Fibroblast of pulmonary artery (primary cell): Measurements from ENCODE around the gene NLRP9.
"Not testable (repeated sequence)": the region's sequence is repeated elsewhere in the genome, so short reads cannot be mapped to it uniquely, and the experiment has no call there.

Experiments
- DNase-seq: peaks from one replicate; pipeline ENCODE4 v3.0.0-alpha.2; 2010; ENCODE audit warnings: low read depth
- H3K4me3 ChIP-seq: replicated peaks from 2 replicates; pipeline ENCODE4 v1.5.1; 2011; ENCODE audit warnings: low read depth, mild to moderate bottlenecking, control low read depth, low read length, moderate library complexity
- TF ChIP-seq, protein P1 (sequence below): IDR thresholded peaks from 2 replicates; pipeline ENCODE4 v1.5.1; 2011; ENCODE audit warnings: mild to moderate bottlenecking, control low read depth, low read length, inconsistent platforms; ENCODE audit errors: missing control alignments

Gene NLRP9

DNA sequence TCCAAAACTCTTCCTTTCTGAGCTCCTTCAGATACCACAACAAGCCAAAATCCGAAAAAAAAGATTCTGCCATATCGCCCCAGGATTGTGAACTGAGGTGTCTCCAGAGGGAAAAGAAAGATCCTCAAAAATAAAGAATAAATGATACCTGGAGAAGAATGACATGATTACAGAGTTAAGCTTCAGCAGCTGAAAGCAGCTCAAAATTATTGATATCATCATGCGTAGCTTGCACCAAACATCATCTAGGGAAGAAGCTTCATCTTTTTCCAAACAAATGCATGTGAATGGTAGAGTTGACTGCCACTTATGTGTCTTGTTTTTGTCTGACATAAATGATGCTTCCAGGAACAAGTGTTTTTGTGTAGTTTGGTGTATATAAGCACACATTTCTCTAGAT is at the start of gene NLRP9:
NLRP9 (minus strand) TSS at position 101 of the 400 bp plus-strand sequence; CDS start at position 73, 28 bp downstream.
- no peak for DNase-seq
- H3K4me3 ChIP-seq, result no peak within 1 kb of the TSS
- TF ChIP-seq, protein P1, sequence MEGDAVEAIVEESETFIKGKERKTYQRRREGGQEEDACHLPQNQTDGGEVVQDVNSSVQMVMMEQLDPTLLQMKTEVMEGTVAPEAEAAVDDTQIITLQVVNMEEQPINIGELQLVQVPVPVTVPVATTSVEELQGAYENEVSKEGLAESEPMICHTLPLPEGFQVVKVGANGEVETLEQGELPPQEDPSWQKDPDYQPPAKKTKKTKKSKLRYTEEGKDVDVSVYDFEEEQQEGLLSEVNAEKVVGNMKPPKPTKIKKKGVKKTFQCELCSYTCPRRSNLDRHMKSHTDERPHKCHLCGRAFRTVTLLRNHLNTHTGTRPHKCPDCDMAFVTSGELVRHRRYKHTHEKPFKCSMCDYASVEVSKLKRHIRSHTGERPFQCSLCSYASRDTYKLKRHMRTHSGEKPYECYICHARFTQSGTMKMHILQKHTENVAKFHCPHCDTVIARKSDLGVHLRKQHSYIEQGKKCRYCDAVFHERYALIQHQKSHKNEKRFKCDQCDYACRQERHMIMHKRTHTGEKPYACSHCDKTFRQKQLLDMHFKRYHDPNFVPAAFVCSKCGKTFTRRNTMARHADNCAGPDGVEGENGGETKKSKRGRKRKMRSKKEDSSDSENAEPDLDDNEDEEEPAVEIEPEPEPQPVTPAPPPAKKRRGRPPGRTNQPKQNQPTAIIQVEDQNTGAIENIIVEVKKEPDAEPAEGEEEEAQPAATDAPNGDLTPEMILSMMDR, result no peak

DNA sequence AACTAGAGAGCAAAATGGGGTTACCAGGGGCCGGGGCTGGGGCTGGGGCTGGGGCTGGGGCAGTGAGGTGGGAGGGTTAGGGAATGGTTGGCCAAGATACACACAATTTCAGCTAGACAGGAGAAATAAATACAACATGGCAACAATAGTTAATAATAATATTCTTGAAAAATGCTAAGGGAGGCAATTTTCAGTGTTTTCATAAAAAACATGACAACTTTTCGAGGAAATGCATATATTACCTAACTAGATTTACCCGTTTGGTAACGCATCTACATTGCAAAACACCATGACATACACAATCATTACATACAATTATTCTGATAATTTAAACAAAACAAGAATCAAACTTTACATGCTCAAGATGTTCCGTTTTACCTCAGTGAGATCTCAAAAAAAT is 42.9 kb upstream of the NLRP9 start:
- no peak overlapping the region for H3K4me3 ChIP-seq
- no peak for DNase-seq
- TF ChIP-seq, protein P1, result no peak

DNA sequence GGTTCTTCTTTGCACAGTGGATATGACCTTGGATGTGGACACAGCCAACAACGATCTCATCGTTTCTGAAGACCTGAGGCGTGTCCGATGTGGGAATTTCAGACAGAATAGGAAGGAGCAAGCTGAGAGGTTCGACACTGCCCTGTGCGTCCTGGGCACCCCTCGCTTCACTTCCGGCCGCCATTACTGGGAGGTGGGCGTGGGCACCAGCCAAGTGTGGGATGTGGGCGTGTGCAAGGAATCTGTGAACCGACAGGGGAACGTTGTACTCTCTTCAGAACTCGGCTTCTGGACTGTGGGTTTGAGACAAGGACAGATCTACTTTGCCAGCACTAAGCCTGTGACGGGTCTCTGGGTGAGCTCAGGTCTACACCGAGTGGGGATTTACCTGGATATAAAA is 40.1 kb upstream of the NLRP9 start:
- DNase-seq, result no peak
- TF ChIP-seq, protein P1, result no peak

DNA sequence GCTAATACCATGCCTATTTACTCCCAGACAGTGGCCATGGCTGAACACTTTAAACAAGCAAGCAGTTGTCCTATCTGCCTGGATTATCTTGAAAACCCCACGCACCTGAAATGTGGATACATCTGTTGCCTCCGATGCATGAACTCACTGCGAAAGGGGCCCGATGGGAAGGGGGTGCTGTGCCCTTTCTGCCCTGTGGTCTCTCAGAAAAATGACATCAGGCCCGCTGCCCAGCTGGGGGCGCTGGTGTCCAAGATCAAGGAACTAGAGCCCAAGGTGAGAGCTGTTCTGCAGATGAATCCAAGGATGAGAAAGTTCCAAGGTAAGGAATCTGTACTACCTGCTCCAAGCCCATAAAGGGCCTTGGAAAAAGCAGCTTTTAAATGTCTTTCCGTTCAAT is 39.3 kb upstream of the NLRP9 start:
- no peak for DNase-seq
- no peak overlapping the region for H3K4me3 ChIP-seq
- TF ChIP-seq, protein P1, result no peak

More for the DNA sequence above, 40.1 kb upstream of the NLRP9 start:
- no peak overlapping the region for H3K4me3 ChIP-seq

DNA sequence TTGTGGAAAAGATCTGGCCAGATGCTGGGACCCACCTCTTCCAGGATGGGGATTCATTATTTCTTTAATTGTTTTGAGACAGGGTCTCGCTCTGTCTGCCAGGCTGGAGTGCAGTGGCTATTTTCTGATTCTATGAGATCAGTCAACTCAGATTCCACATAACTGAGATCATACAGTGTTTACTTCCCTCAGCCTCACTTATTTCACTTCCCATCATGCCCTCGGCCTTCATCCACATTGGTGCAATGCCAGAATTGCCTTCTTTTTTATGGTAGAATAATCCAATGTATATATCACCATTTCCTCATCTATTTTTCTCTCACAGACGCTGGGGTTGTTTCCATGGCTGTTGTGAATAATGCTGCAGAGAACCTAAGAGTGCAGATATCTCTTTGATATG is 31.4 kb upstream of the NLRP9 start:
- DNase-seq, H3K4me3 ChIP-seq: not testable (repeated sequence)

DNA sequence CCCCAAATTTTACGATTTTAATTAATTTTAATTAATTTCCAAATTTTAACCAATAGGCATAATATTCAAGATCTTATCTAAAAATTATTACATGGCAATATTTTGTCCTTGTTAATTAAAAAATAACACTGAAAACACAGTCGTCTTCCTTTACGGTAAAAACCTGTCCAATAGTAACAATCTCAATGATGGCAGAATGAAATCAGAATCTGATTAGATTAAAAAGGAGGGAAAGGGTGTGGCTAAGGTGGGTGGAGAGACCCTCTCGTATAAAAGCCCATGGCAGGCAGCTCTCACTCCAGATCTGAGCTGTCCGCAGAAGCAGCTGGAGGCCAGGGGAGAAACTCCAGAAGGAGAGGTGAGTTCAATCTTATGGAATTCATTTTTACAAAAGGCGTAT is 30.6 kb upstream of the NLRP9 start, which contains the start of gene RFPL4AL1:
RFPL4AL1 (plus strand) TSS at position 301 of the 400 bp plus-strand sequence. CDS start 2,687 bp downstream, outside the sequence.
- not testable (repeated sequence) for DNase-seq

DNA sequence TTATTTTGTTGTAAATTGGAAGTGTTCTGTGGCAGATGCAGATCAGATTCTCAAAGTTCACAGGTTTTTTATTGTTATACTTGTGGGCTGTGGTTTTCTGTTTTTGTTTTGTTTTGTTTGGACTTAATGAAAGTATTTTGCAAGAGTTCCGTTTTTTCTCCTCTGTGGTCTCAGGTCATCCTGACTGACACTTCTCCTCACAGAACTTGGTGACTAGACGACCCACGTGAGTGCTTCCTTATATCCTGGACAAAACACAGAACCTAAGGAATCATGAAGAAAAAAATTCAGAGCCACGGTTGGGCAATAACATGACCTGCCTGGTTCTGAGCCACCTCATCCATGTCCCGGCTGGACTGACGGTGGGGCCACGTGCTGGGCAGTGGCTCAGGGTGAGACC is 28.3 kb upstream of the NLRP9 start:
- no peak for DNase-seq

More for the DNA sequence above, 30.6 kb upstream of the NLRP9 start, which contains the start of gene RFPL4AL1:
- H3K4me3 ChIP-seq, result not testable (repeated sequence)

DNA sequence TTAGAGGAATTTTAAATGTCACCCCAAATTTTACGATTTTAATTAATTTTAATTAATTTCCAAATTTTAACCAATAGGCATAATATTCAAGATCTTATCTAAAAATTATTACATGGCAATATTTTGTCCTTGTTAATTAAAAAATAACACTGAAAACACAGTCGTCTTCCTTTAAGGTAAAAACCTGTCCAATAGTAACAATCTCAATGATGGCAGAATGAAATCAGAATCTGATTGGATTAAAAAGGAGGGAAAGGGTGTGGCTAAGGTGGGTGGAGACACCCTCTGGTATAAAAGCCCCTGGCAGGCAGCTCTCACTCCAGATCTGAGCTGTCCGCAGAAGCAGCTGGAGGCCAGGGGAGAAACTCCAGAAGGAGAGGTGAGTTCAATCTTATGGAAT is 20.6 kb upstream of the NLRP9 start, which contains the start of gene RFPL4A:
RFPL4A (plus strand) TSS at position 301 of the 400 bp plus-strand sequence. CDS start 2,704 bp downstream, outside the sequence.
- not testable (repeated sequence) for H3K4me3 ChIP-seq, DNase-seq

More for the DNA sequence above, 28.3 kb upstream of the NLRP9 start:
- H3K4me3 ChIP-seq, result no peak overlapping the region
- TF ChIP-seq, protein P1, result no peak

DNA sequence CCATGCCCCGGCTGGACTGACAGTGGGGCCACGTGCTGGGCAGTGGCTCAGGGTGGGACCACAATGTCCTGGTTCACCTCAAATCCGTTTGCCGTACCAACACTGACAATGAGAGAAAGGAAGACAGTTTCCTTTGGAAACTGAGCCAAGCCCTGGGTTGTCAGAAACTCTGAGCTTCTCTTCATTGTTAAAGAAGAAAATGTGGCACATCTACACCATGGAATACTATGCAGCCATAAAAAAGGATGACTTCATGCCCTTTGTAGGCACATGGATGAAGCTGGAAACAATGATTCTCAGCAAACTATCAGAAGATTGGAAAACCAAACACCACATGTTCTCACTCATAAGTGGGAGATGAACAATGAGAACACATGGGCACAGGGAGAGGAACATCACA is 18.6 kb upstream of the NLRP9 start:
- H3K4me3 ChIP-seq, DNase-seq: not testable (repeated sequence)
